H9 (cell line): ENCODE results near the gene GRAP2. TPM values are rescaled to one million over a fixed set of nuclear protein-coding genes. Genes with fewer than 3 reads are reported as not detected.

ENCODE experiments used
- DNase-seq: peaks from one replicate; pipeline ENCODE4 v3.0.0-alpha.2; 2017
- H2AFZ ChIP-seq: one replicate; pipeline ENCODE4 v1.6.1; 2013; ENCODE audit warnings: mild to moderate bottlenecking, low read length, control low read depth, moderate library complexity
- H2AK5ac ChIP-seq: 2 replicates; pipeline ENCODE4 v1.6.1; 2013; ENCODE audit warnings: low read length, control low read depth, mixed read lengths; ENCODE audit not compliant: insufficient read length
- H2BK120ac ChIP-seq: one replicate; pipeline ENCODE4 v1.6.1; 2013; ENCODE audit warnings: low read depth, mild to moderate bottlenecking, low read length, control low read depth, inconsistent platforms; ENCODE audit not compliant: poor library complexity, severe bottlenecking
- H2BK12ac ChIP-seq: 2 replicates; pipeline ENCODE4 v1.6.1; 2013; ENCODE audit warnings: low read length, control low read depth, mixed read lengths, low read depth; ENCODE audit not compliant: insufficient read length
- H2BK15ac ChIP-seq: 2 replicates; pipeline ENCODE4 v1.6.1; 2013; ENCODE audit warnings: low read depth, low read length, control low read depth
- H2BK20ac ChIP-seq: one replicate; pipeline ENCODE4 v1.6.1; 2013; ENCODE audit warnings: low read depth, mild to moderate bottlenecking, low read length, control low read depth, inconsistent platforms; ENCODE audit not compliant: poor library complexity, severe bottlenecking
- H2BK5ac ChIP-seq: 2 replicates; pipeline ENCODE4 v1.6.1; 2013; ENCODE audit warnings: low read length, control low read depth, mixed read lengths; ENCODE audit not compliant: insufficient read length
- H3K14ac ChIP-seq: 2 replicates; pipeline ENCODE4 v1.6.1; 2013; ENCODE audit warnings: low read length, control low read depth; ENCODE audit not compliant: insufficient read depth
- H3K18ac ChIP-seq: 2 replicates; pipeline ENCODE4 v1.6.1; 2013; ENCODE audit warnings: low read depth, mild to moderate bottlenecking, mixed read lengths, low read length, control low read depth; ENCODE audit not compliant: insufficient read length
- H3K23ac ChIP-seq: 2 replicates; pipeline ENCODE4 v1.6.1; 2013; ENCODE audit warnings: low read length, control low read depth, mixed read lengths, low read depth; ENCODE audit not compliant: insufficient read length
- H3K23me2 ChIP-seq: 2 replicates; pipeline ENCODE4 v1.6.1; 2013; ENCODE audit warnings: low read depth, mild to moderate bottlenecking, mixed read lengths, low read length, control low read depth; ENCODE audit not compliant: insufficient read length, poor library complexity, severe bottlenecking
- H3K27ac ChIP-seq: 2 replicates; pipeline ENCODE4 v1.5.1; 2013; ENCODE audit warnings: low read length, control low read depth, mixed read lengths, low read depth; ENCODE audit not compliant: insufficient read length
- H3K27me3 ChIP-seq: 2 replicates; pipeline ENCODE4 v1.6.1; 2013; ENCODE audit warnings: low read length, control low read depth, inconsistent platforms; ENCODE audit not compliant: insufficient read depth
- H3K4ac ChIP-seq: 2 replicates; pipeline ENCODE4 v1.6.1; 2013; ENCODE audit warnings: low read depth, mild to moderate bottlenecking, control low read depth, inconsistent platforms, low read length, moderate library complexity
- H3K4me1 ChIP-seq: 2 replicates; pipeline ENCODE4 v1.6.1; 2013; ENCODE audit warnings: low read length, control low read depth, inconsistent platforms; ENCODE audit not compliant: insufficient read depth
- H3K4me2 ChIP-seq: 2 replicates; pipeline ENCODE4 v1.6.1; 2013; ENCODE audit warnings: low read length, control low read depth, mixed read lengths; ENCODE audit not compliant: insufficient read length, insufficient read depth
- H3K56ac ChIP-seq: 2 replicates; pipeline ENCODE4 v1.6.1; 2013; ENCODE audit warnings: low read depth, mild to moderate bottlenecking, mixed read lengths, low read length, control low read depth; ENCODE audit not compliant: insufficient read length
- H3K79me1 ChIP-seq: 2 replicates; pipeline ENCODE4 v1.6.1; 2013; ENCODE audit warnings: low read depth, mild to moderate bottlenecking, moderate library complexity, low read length, control low read depth, inconsistent platforms; ENCODE audit not compliant: insufficient read depth, poor library complexity, severe bottlenecking
- H3K79me2 ChIP-seq: 2 replicates; pipeline ENCODE4 v1.6.1; 2013; ENCODE audit warnings: low read length, control low read depth, inconsistent platforms; ENCODE audit not compliant: insufficient read depth
- H3K9ac ChIP-seq: 2 replicates; pipeline ENCODE4 v1.6.1; 2013; ENCODE audit warnings: low read length, control low read depth, mixed read lengths; ENCODE audit not compliant: insufficient read length; ENCODE audit errors: extremely low read depth
- H3K9me3 ChIP-seq: one replicate; pipeline ENCODE4 v1.6.1; 2013; ENCODE audit warnings: low read depth, low read length, inconsistent platforms; ENCODE audit not compliant: control insufficient read depth
- H3T11ph ChIP-seq: one replicate; pipeline ENCODE4 v1.6.1; 2013; ENCODE audit warnings: mild to moderate bottlenecking, low read length, control low read depth, inconsistent platforms
- H4K20me1 ChIP-seq: one replicate; pipeline ENCODE4 v1.6.1; 2013; ENCODE audit not compliant: control insufficient read depth, insufficient read length, insufficient read depth
- H4K5ac ChIP-seq: 2 replicates; pipeline ENCODE4 v1.6.1; 2013; ENCODE audit warnings: low read depth, mild to moderate bottlenecking, mixed read lengths, low read length, control low read depth; ENCODE audit not compliant: insufficient read length
- H4K8ac ChIP-seq: replicated peaks from 2 replicates; pipeline ENCODE4 v1.6.1; 2013; ENCODE audit warnings: low read length, control low read depth, mixed read lengths, low read depth; ENCODE audit not compliant: insufficient read length
- H4K91ac ChIP-seq: 2 replicates; pipeline ENCODE4 v1.6.1; 2013; ENCODE audit warnings: low read depth, mild to moderate bottlenecking, moderate library complexity, mixed read lengths, low read length, control low read depth; ENCODE audit not compliant: insufficient read length
- H3K27ac Mint-ChIP-seq, 3 experiments: 2 replicates in 2 of 3; 3 replicates in 1 of 3; pipeline ENCODE4 v1.8.0; 2020 to 2021; ENCODE audit warnings: mixed read lengths in 3 of 3, mild to moderate bottlenecking in 1 of 3, moderate library complexity in 1 of 3
- H3K27me3 Mint-ChIP-seq: 2 replicates; pipeline ENCODE4 v1.8.0; 2021; ENCODE audit warnings: low read depth, mild to moderate bottlenecking, moderate library complexity, mixed read lengths
- H3K36me3 Mint-ChIP-seq, 3 experiments: 2 replicates in 2 of 3; 3 replicates in 1 of 3; pipeline ENCODE4 v1.8.0; 2020 to 2021; ENCODE audit warnings: low read depth in 3 of 3, mixed read lengths in 3 of 3; ENCODE audit not compliant: insufficient read depth in 1 of 3
- H3K4me1 Mint-ChIP-seq, 2 experiments: 2 replicates each; pipeline ENCODE4 v1.8.0; 2020; ENCODE audit warnings: mixed read lengths in 2 of 2
- H3K4me3 Mint-ChIP-seq, 2 experiments: 2 replicates in 1 of 2; 3 replicates in 1 of 2; pipeline ENCODE4 v1.8.0; 2020 to 2021; ENCODE audit warnings: mild to moderate bottlenecking in 2 of 2, mixed read lengths in 2 of 2, moderate library complexity in 1 of 2
- H3K9me3 Mint-ChIP-seq, 2 experiments: 2 replicates in 1 of 2; 3 replicates in 1 of 2; pipeline ENCODE4 v1.8.0; 2020; ENCODE audit warnings: mild to moderate bottlenecking in 2 of 2, mixed read lengths in 2 of 2, moderate library complexity in 1 of 2
- WGBS: extraction: QIAGEN DNeasy Blood & Tissue Kit; methylation state at CpG from one replicate; pipeline ENCODE4 v1.1.7; 2013; ENCODE audit warnings: missing lambda C conversion rate, low lambda C conversion rate, mixed read lengths; ENCODE audit not compliant: insufficient read length; ENCODE audit errors: extremely low coverage; 5-methylcytosine and 5-hydroxymethylcytosine counted together
- total RNA-seq: library from RNA; stranded (reverse); gene quantifications from 2 replicates; pipeline ENCODE4 v1.2.1, GENCODE V29; 2021
- TF ChIP-seq, protein P1 (sequence below): fragments of 200-600 bp; sonication (generic); conservative IDR thresholded peaks from 3 replicates; pipeline ENCODE4 v1.8.0; 2021; ENCODE audit warnings: antibody characterized with exemption, mild to moderate bottlenecking

Gene GRAP2
- total RNA-seq, 1 experiment from 2014 or later, result not detected

DNA sequence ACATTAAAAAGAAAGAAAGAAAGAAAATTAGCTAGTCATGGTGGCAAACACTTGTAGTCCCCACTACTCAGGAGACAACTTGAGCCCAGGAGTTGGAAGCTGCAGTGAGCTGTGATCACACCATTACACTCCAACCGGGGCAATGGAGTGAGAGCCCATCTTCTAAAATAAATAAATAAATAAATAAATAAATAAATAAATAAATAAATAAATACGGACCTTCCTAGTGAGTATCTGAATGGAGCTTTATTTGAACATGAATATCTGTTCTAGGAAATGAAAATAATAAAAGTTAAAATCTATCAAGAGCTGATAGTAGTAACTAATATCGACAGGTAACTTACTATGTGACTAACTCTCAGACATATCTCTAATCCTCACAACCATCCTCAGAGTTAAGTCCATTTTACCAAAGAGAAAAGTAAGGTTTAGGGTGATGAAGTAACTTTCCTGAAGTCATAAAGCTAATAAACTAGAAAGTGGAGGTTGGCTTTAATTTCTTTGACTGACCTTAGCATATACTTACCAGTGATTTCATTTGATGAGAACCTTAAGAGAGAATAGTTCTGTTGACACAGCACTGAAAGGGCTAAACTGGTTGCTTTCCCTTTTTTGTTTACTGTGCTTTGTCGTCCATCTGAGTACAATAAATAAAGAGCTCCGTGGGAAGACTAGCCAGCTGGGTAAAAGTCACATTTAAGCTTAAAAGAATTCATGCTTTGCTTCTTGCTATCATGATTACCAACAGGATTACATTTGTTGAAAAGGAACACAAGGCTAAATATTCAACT, 29.7 kb upstream of the GRAP2 start:
- H3K4me2 ChIP-seq, result no peak overlapping the region
- no peak overlapping the region for H3K18ac ChIP-seq
- H2BK120ac ChIP-seq, result no peak overlapping the region
- no peak overlapping the region for H3K56ac ChIP-seq
- H4K5ac ChIP-seq, result no peak overlapping the region
- H3K4ac ChIP-seq, result no peak overlapping the region
- no peaks in the 10 kb centered on the region for H3K4me1 ChIP-seq
- no peak overlapping the region for H2AFZ ChIP-seq
- H4K8ac ChIP-seq, result no peak overlapping the region
- no peaks in the 10 kb centered on the region for H3K23me2 ChIP-seq
- H3K27ac ChIP-seq, result no peak overlapping the region
- H3K79me1 ChIP-seq, result no peaks in the 10 kb centered on the region
- no peak overlapping the region for H4K91ac ChIP-seq
- no peaks in the 10 kb centered on the region for H3K79me2 ChIP-seq
- H3K9ac ChIP-seq, result no peak overlapping the region
- no peak overlapping the region for H2BK5ac ChIP-seq
- peaks cover 7% of the 10 kb centered on the region for H3K27me3 Mint-ChIP-seq
- H2BK20ac ChIP-seq, result no peak overlapping the region
- H3K9me3 ChIP-seq, result no peaks in the 10 kb centered on the region
- H2BK12ac ChIP-seq, result no peak overlapping the region
- no peak for DNase-seq
- no peaks in the 10 kb centered on the region for H3K9me3 Mint-ChIP-seq
- H3K36me3 Mint-ChIP-seq, result no peaks in the 10 kb centered on the region
- H3T11ph ChIP-seq, result no peak overlapping the region
- H3K14ac ChIP-seq, result no peak overlapping the region
- H3K23ac ChIP-seq, result no peak overlapping the region
- H2BK15ac ChIP-seq, result no peak overlapping the region
- H2AK5ac ChIP-seq, result no peak overlapping the region
- no CpG with 5 or more reads among the region's 5 CpGs for WGBS
- H3K4me3 Mint-ChIP-seq, result no peak overlapping the region
- H3K27ac Mint-ChIP-seq, result no peak overlapping the region
- no peaks in the 10 kb centered on the region for H3K27me3 ChIP-seq
- TF ChIP-seq, protein P1, sequence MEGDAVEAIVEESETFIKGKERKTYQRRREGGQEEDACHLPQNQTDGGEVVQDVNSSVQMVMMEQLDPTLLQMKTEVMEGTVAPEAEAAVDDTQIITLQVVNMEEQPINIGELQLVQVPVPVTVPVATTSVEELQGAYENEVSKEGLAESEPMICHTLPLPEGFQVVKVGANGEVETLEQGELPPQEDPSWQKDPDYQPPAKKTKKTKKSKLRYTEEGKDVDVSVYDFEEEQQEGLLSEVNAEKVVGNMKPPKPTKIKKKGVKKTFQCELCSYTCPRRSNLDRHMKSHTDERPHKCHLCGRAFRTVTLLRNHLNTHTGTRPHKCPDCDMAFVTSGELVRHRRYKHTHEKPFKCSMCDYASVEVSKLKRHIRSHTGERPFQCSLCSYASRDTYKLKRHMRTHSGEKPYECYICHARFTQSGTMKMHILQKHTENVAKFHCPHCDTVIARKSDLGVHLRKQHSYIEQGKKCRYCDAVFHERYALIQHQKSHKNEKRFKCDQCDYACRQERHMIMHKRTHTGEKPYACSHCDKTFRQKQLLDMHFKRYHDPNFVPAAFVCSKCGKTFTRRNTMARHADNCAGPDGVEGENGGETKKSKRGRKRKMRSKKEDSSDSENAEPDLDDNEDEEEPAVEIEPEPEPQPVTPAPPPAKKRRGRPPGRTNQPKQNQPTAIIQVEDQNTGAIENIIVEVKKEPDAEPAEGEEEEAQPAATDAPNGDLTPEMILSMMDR, result no peak
- H4K20me1 ChIP-seq, result no peaks in the 10 kb centered on the region
- H3K4me1 Mint-ChIP-seq, result peaks cover 0 to 2% of the 10 kb centered on the region in 2 experiments; a peak in 1 of 4 replicates
